GM12801 (cell line): Measurements from ENCODE around the gene SH2B3.

ENCODE experiments used
- TF ChIP-seq, protein P1 (sequence below): IDR thresholded peaks from one replicate; pipeline ENCODE4 v1.5.1; 2011; ENCODE audit warnings: control low read depth; ENCODE audit not compliant: insufficient read length; ENCODE audit errors: extremely low read depth

Gene SH2B3

GRCh38 chr12:111457577-111457976 is 51.9 kb downstream of the SH2B3 start:
- TF ChIP-seq, protein P1, sequence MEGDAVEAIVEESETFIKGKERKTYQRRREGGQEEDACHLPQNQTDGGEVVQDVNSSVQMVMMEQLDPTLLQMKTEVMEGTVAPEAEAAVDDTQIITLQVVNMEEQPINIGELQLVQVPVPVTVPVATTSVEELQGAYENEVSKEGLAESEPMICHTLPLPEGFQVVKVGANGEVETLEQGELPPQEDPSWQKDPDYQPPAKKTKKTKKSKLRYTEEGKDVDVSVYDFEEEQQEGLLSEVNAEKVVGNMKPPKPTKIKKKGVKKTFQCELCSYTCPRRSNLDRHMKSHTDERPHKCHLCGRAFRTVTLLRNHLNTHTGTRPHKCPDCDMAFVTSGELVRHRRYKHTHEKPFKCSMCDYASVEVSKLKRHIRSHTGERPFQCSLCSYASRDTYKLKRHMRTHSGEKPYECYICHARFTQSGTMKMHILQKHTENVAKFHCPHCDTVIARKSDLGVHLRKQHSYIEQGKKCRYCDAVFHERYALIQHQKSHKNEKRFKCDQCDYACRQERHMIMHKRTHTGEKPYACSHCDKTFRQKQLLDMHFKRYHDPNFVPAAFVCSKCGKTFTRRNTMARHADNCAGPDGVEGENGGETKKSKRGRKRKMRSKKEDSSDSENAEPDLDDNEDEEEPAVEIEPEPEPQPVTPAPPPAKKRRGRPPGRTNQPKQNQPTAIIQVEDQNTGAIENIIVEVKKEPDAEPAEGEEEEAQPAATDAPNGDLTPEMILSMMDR = no peak

GRCh38 chr12:111458546-111459172 is 52.9 kb downstream of the SH2B3 start:
- TF ChIP-seq, protein P1 = no peak

- TF ChIP-seq, protein P1 = no peak
Measured at GRCh38 chr12:111462210-111462769, 56.6 kb downstream of the SH2B3 start.

DNA sequence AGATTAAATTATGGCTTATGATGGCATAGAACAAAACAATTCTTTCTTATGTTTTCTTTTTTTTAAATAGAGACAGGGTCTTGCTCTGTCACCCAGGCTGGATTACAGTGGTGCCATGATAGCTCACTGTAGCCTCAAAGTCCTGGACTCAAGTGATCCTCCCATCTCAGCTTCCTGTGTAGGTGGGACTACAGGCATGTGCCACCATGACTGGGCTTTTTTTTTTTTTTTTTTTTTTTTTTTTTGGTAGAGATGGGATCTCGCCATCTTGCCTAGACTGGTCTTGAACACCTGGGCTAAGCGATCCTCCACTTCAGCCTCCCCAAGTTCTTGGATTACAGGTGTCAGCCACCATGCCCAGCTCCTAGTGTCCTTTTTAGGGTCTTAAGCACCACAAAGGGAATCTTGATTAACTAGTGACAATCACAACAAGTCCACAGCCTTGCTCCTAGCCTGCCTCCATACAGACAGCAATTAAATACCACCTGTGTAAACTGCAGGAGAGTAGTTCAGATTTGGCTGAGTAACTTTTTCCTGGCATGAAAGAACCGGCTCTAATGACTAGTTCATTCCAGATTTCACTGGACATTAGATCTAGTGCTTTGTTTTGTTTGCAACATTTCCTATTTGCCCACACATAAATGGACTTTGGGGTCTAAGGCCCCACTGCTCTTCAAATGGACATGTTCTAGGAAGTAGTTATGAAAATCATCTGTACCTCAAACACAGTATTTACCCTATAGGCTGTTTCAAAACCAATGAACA is 61.6 kb downstream of the SH2B3 start:
- TF ChIP-seq, protein P1 = no peak

DNA sequence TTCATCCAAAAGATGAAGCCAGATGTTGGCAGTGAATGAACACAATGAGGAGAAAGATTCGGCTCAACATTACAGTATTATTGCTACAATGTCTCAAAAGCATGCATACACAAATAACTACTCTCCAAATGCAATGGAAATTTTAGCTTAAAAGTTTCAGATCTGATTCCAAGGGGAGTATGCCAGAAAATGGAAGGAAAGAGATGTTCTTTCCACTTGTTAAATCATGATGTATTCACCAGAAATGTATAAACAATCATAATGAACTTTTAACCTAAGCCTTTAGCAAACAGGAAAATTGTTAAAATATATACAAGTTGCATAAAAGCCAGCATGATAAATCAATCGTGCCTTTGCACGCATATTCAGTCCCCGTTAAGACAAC is 62.1 kb downstream of the SH2B3 start:
- TF ChIP-seq, protein P1 = no peak

DNA sequence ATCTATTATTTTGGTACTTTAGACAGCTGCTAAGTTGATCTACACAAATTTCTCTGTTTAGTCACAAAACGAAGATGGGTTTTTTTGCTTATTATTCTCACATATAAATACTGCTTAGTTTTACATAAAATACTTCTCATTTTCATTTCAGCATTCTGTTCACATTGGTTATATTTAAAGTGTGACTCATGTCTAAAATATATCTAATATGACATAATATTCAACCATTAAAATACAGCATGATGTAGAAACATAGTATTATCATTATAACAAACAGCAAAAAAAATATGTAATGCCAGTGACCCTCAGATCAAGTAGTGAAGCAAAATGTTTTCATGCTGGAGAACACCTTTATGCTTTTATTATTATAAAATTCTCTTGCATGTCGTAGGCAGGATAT is 63.7 kb downstream of the SH2B3 start:
- TF ChIP-seq, protein P1 = no peak

DNA sequence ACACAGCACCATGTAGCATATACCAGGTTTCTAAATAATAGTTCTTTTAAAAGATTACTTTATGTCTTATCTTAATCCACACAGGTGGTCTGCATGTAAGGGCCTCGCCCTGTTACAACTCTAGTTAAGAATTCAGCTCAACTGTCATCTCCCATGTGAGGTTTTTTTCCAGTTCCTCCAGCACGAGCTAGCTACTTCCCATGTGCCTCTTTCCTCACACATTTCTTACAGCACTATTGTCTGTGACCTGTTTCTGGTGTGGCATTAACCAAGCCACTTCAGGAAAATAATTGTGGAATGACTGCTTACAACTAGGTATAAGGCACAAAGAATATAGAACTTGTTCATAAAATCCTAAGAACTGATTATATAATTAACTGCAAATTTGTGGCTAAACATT is 65.5 kb downstream of the SH2B3 start:
- TF ChIP-seq, protein P1 = no peak
